Activated CD4-positive, alpha-beta T cell treated with anti-CD3 and anti-CD28 coated beads, Interleukin-2, amount 50 U/mL, for 16 hours (primary cell): ENCODE data around the gene SUGCT.
A peak's percentile ranks its signal among the peaks of the same experiment; 100 is the strongest.

Source experiments
- DNase-seq: peaks from one replicate; pipeline ENCODE4 v3.0.0-alpha.2; 2020

SUGCT gene

GRCh38 chr7:40700653-40701421, 566.0 kb downstream of the SUGCT start:
- peak; percentile 16 for DNase-seq

- no peak for DNase-seq
These were observed 567.2 kb downstream of the SUGCT start for GRCh38 chr7:40701836-40702551.

- DNase-seq = no peak
These were observed 569.4 kb downstream of the SUGCT start for GRCh38 chr7:40704172-40704571.

- no peak for DNase-seq
These were observed 572.0 kb downstream of the SUGCT start for GRCh38 chr7:40706829-40707228.

GRCh38 chr7:40709062-40709964, 574.5 kb downstream of the SUGCT start:
- peak; percentile 47 for DNase-seq

- no peak for DNase-seq
These were observed 576.9 kb downstream of the SUGCT start for GRCh38 chr7:40711706-40712105.

GRCh38 chr7:40714363-40715052, 579.7 kb downstream of the SUGCT start:
- DNase-seq = no peak

- no peak for DNase-seq
These were observed 580.2 kb downstream of the SUGCT start for GRCh38 chr7:40715053-40715430.

- no peak for DNase-seq
These were observed 581.2 kb downstream of the SUGCT start for GRCh38 chr7:40716052-40716451.

- peak; percentile 21 for DNase-seq
These were observed 582.4 kb downstream of the SUGCT start for GRCh38 chr7:40717242-40717641.

GRCh38 chr7:40720416-40720815, 585.6 kb downstream of the SUGCT start:
- DNase-seq = no peak

GRCh38 chr7:40721342-40721949, 586.6 kb downstream of the SUGCT start:
- DNase-seq = no peak

- no peak for DNase-seq
These were observed 587.4 kb downstream of the SUGCT start for GRCh38 chr7:40722242-40722641.

- no peak for DNase-seq
These were observed 589.0 kb downstream of the SUGCT start for GRCh38 chr7:40723829-40724228.

GRCh38 chr7:40726559-40726958, 591.8 kb downstream of the SUGCT start:
- DNase-seq = no peak

GRCh38 chr7:40733114-40733513, 598.3 kb downstream of the SUGCT start:
- no peak for DNase-seq

- peak; percentile 4 for DNase-seq
These were observed 598.8 kb downstream of the SUGCT start for GRCh38 chr7:40733578-40733977.

GRCh38 chr7:40739257-40739656, 604.5 kb downstream of the SUGCT start:
- DNase-seq = no peak

GRCh38 chr7:40742270-40742669, 607.5 kb downstream of the SUGCT start:
- DNase-seq = no peak

GRCh38 chr7:40746841-40747556, 612.2 kb downstream of the SUGCT start:
- DNase-seq = no peak

GRCh38 chr7:40747856-40748255, 613.1 kb downstream of the SUGCT start:
- DNase-seq = no peak

GRCh38 chr7:40749877-40750276, 615.1 kb downstream of the SUGCT start:
- DNase-seq = no peak
